HepG2 (cell line): ENCODE measurements around the gene NUDCD3. TPM values are rescaled to one million over a fixed set of nuclear protein-coding genes. Genes with fewer than 3 reads are reported as not detected.

ENCODE experiments used
- ATAC-seq: fragments of 200-7000 bp; cut with Tn5 transposase; 3 replicates; pipeline ENCODE4 v1.9.1; 2020; ENCODE audit warnings: mild to moderate bottlenecking, moderate library complexity
- BruUV-seq: library from RNA; stranded (reverse); fragments of 400-500 nt; replicated peaks from 2 replicates; lab custom pipeline; 2021; lab: Mats Ljungman, UMichigan
- CTCF ChIA-PET: fragments of 300-600 bp; formaldehyde crosslinking; extraction: SDS; loops from one replicate; lab custom pipeline; 2021; ENCODE audit warnings: low total read pairs, inconsistent platforms, low intra/inter-chr PET ratio; lab: Yijun Ruan, JAX
- POLR2A ChIA-PET: fragments of 350-600 bp; sonication (Branson Sonifier 250); formaldehyde crosslinking; loops from one replicate; lab custom pipeline; 2020; ENCODE audit warnings: antibody characterized with exemption, inconsistent platforms; lab: Yijun Ruan, JAX
- DNase-seq: peaks from one replicate; pipeline ENCODE4 v3.0.0-alpha.2; 2015; ENCODE audit warnings: low spot score
- FAIRE-seq: peaks from 3 replicates; lab custom pipeline; 2011; peaks lifted over from hg19 to GRCh38; lab: Jason Lieb, UNC
- H2AFZ ChIP-seq: one replicate; pipeline ENCODE4 v1.6.1; 2011; ENCODE audit warnings: low read length, inconsistent platforms
- H3K27ac ChIP-seq: fragments of 300-600 bp; 3 replicates; pipeline ENCODE4 v1.8.0; 2011; ENCODE audit warnings: mixed run types, mild to moderate bottlenecking, mixed read lengths, low read length, inconsistent platforms; ENCODE audit not compliant: insufficient read depth; ENCODE audit errors: extremely low read length
- H3K27me3 ChIP-seq, 2 experiments: fragments of 200-600 bp in 1 of 2; 2 replicates in 1 of 2; 3 replicates in 1 of 2; pipeline versions ENCODE4 v1.6.0 to v1.8.0; 2011; ENCODE audit warnings: low read length in 2 of 2, mild to moderate bottlenecking in 2 of 2, moderate library complexity in 2 of 2, inconsistent platforms in 1 of 2; ENCODE audit not compliant: insufficient read depth in 2 of 2, control insufficient read depth in 1 of 2
- H3K36me3 ChIP-seq, 2 experiments: fragments of 200-600 bp in 1 of 2; replicated peaks in 1 of 2; 2 replicates in 1 of 2; 3 replicates in 1 of 2; pipeline versions ENCODE4 v1.5.1 to v1.8.0; 2011; ENCODE audit warnings: low read length in 2 of 2, inconsistent platforms in 1 of 2; ENCODE audit not compliant: insufficient read depth in 2 of 2, control insufficient read depth in 1 of 2
- H3K4me1 ChIP-seq: 2 replicates; pipeline ENCODE4 v1.5.1; 2012; ENCODE audit warnings: low read length, inconsistent platforms; ENCODE audit not compliant: insufficient read depth
- H3K4me2 ChIP-seq: 2 replicates; pipeline ENCODE4 v1.6.0; 2011; ENCODE audit warnings: low read depth, low read length, inconsistent platforms
- H3K4me3 ChIP-seq, 3 experiments: fragments of 200-600 bp in 1 of 3; sonication (generic), shearing (Covaris generic) in 1 of 3; replicated peaks in 1 of 3; 2 replicates each; pipeline ENCODE4 v1.5.1; 2011 to 2016; ENCODE audit warnings: low read length in 3 of 3, inconsistent platforms in 2 of 3, low read depth in 2 of 3, mild to moderate bottlenecking in 2 of 3, control low read depth in 1 of 3, mixed read lengths in 1 of 3; ENCODE audit not compliant: insufficient read depth in 1 of 3
- H3K79me2 ChIP-seq: one replicate; pipeline ENCODE4 v1.6.1; 2011; ENCODE audit warnings: low read length, inconsistent platforms; ENCODE audit not compliant: insufficient read depth
- H3K9ac ChIP-seq: 2 replicates; pipeline ENCODE4 v1.6.0; 2011; ENCODE audit warnings: mild to moderate bottlenecking, low read depth, low read length, inconsistent platforms; ENCODE audit not compliant: insufficient read depth
- H3K9me3 ChIP-seq: 2 replicates; pipeline ENCODE4 v1.5.1; 2012; ENCODE audit warnings: mild to moderate bottlenecking, low read length
- H4K20me1 ChIP-seq: 2 replicates; pipeline ENCODE4 v1.6.0; 2011; ENCODE audit warnings: inconsistent platforms, mild to moderate bottlenecking, low read length, moderate library complexity; ENCODE audit not compliant: insufficient read depth
- ATM ChIP-seq: fragments of 450-650 bp; IDR thresholded peaks from 2 replicates; pipeline ENCODE4 v1.7.1; 2017; ENCODE audit warnings: mild to moderate bottlenecking, borderline replicate concordance
- FOXO1 ChIP-seq: sonication (generic); formaldehyde crosslinking; IDR thresholded peaks from 2 replicates; pipeline ENCODE4 v1.4.0; 2020; ENCODE audit warnings: missing genetic modification reagents
- NR2F1 ChIP-seq, 2 experiments: fragments of 450-650 bp in 1 of 2; formaldehyde crosslinking in 1 of 2; IDR thresholded peaks; 2 replicates each; pipeline versions ENCODE4 v1.5.0 to v1.6.1; 2016 to 2020; ENCODE audit warnings: mild to moderate bottlenecking in 1 of 2, missing compliant biosample characterization in 1 of 2, missing genetic modification reagents in 1 of 2, moderate library complexity in 1 of 2
- NR2F6 ChIP-seq, 2 experiments: IDR thresholded peaks; 2 replicates each; pipeline ENCODE4 v1.6.1; 2016; ENCODE audit warnings: antibody characterized with exemption in 1 of 2, mild to moderate bottlenecking in 1 of 2
- TOE1 ChIP-seq: sonication (generic); formaldehyde crosslinking; IDR thresholded peaks from 2 replicates; pipeline ENCODE4 v1.4.0; 2020; ENCODE audit warnings: mild to moderate bottlenecking, missing genetic modification reagents
- ZNF468 ChIP-seq: sonication (generic); formaldehyde crosslinking; IDR thresholded peaks from 2 replicates; pipeline ENCODE4 v1.8.0; 2022; ENCODE audit warnings: mild to moderate bottlenecking, moderate library complexity, missing genetic modification reagents
- ZNF607 ChIP-seq: sonication (generic); formaldehyde crosslinking; IDR thresholded peaks from 2 replicates; pipeline ENCODE4 v1.5.1; 2020; ENCODE audit warnings: missing genetic modification reagents, mild to moderate bottlenecking, borderline replicate concordance
- WGBS: methylation state at CpG from one replicate; pipeline ENCODE4 v1.1.6; 2017; ENCODE audit warnings: low lambda C conversion rate; 5-methylcytosine and 5-hydroxymethylcytosine counted together
- in situ Hi-C: cut with HindIII; loops from 2 replicates; pipeline ENCODE4 v1.10.0; 2017; ENCODE audit warnings: low pct_unique_long_range_greater_than_20kb; ENCODE audit not compliant: extremely low pct_ligation_motif_present
- intact Hi-C: fragments of 100-400 bp; cut with micrococcal nuclease; formaldehyde crosslinking; loops from one replicate; pipeline ENCODE4 v1.10.0; 2022; ENCODE audit not compliant: unreplicated experiment
- polyA plus RNA-seq, 8 experiments: library from polyadenylated mRNA; depleted of rRNA in 3 of 8; stranded (reverse) in 7 of 8; unstranded in 1 of 8; fragments of >200 nt; fragmentation: Illumina TruSeq in 4 of 8; extraction: Trizol in 4 of 8; gene quantifications; 2 replicates each; pipeline versions ENCODE4 v1.2.1 to v1.2.3, GENCODE V29; 2011 to 2016; ENCODE audit warnings: low read depth in 4 of 8, missing spikeins in 1 of 8, mixed read lengths in 1 of 8; ENCODE audit not compliant: insufficient read depth in 1 of 8
- total RNA-seq, 5 experiments: library from RNA; depleted of rRNA; stranded (reverse); fragments of >200 nt; fragmentation: Illumina TruSeq; extraction: Trizol; gene quantifications; 2 replicates each; pipeline ENCODE4 v1.2.3, GENCODE V29; 2016; ENCODE audit warnings: low read depth in 1 of 5
- TF ChIP-seq, protein P1 (sequence below): sonication (generic); formaldehyde crosslinking; IDR thresholded peaks from 2 replicates; pipeline ENCODE4 v1.4.0; 2020; ENCODE audit warnings: missing genetic modification reagents
- TF ChIP-seq, protein P2 (sequence below), 2 experiments: sonication (generic) in 1 of 2; formaldehyde crosslinking in 1 of 2; IDR thresholded peaks; 2 replicates each; pipeline versions ENCODE4 v1.5.1 to v1.6.1; 2011 to 2020; ENCODE audit warnings: borderline replicate concordance in 1 of 2, low read depth in 1 of 2, low read length in 1 of 2, mild to moderate bottlenecking in 1 of 2, missing genetic modification reagents in 1 of 2, moderate library complexity in 1 of 2

Gene NUDCD3
- total and polyA plus RNA-seq, 2 of the 13 experiments (the other 11 are each of a cell fraction or from before 2014, with no cell fraction given): 20.8 to 49.9 TPM

DNA sequence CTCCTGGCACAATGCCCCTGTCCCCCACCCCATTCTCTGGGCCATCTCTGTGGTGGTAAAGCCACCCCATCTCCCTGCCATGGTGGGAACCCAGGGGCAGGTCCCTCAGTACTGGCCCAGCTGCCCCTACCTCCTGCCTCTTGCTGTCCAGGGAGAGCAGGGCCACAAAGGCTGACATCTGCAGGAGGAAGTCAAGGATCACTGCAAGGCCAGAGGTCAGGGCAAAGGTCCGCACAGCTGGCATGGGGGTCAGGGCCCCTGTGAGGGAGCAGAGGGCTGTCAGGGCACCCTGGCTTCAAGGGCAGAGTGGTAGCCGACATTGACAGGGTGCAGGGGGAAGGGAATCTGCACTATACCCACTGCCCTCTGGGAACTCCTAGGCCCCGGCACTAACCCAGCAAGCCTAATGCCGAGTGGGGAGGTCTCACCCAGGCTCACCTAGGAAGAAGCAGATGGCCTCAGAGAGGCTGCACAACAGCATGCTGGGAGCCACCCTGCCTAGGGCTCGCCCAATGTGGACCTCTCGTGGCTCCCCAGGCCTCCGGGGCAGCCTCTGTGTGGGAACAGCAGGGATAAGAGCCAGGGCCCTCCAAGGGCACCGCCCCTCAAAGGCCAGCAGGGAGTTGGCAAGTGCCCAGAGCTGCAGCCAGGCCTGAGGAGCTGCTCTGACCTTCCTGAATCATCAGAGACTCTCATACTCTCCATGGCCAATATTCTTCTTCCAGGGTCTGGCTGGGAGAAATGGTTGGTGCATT is 43.0 kb upstream of the NUDCD3 start:
- Histone ChIP-seq H3K4me3 (no peak overlapping the region), H3K4me2 (no peak overlapping the region), H3K4me1 (peaks cover 52% of the 10 kb centered on the region), H3K27me3 (no peaks in the 10 kb centered on the region), H3K79me2 (peaks cover 36% of the 10 kb centered on the region), H2AFZ (no peak overlapping the region)
- FAIRE-seq: no peak
- DNase-seq: no peak
- no peak for TF ChIP-seq ZNF607 (CRISPR knock-in tag)
- peak; percentile 23; the same call in 1 of the 2 replicates for TF ChIP-seq NR2F6 (IDR thresholded peaks at IDR 0.05)
- no peak for TF ChIP-seq NR2F6 (CRISPR knock-in tag; IDR thresholded peaks at IDR 0.05)
- TF ChIP-seq, all 625 proteins: peak for 1
- Histone ChIP-seq H3K27ac (no peak overlapping the region), H3K36me3 (peaks cover 8 to 34% of the 10 kb centered on the region in 2 experiments), H3K9me3 (no peaks in the 10 kb centered on the region), H4K20me1 (peaks cover 19% of the 10 kb centered on the region), H3K9ac (no peak overlapping the region)
- ChIA-PET CTCF (interaction anchor here (2.5 kb wide), 1 partner anchor 32 kb away, joined by 14 read pairs; no protein-coding TSS in a partner anchor), POLR2A (interaction anchor here (1.4 to 1.8 kb wide), 2 partner anchors 31 to 49 kb away, joined by 3 to 6 read pairs; partner anchors contain the start of gene TMED4)
- BruUV-seq: no TSS peak
- ATAC-seq: no peak
- in situ Hi-C loops: no loop called here
- intact Hi-C loops: no loop called here
- WGBS: 100% methylated on average over 1 of the region's 8 CpGs

DNA sequence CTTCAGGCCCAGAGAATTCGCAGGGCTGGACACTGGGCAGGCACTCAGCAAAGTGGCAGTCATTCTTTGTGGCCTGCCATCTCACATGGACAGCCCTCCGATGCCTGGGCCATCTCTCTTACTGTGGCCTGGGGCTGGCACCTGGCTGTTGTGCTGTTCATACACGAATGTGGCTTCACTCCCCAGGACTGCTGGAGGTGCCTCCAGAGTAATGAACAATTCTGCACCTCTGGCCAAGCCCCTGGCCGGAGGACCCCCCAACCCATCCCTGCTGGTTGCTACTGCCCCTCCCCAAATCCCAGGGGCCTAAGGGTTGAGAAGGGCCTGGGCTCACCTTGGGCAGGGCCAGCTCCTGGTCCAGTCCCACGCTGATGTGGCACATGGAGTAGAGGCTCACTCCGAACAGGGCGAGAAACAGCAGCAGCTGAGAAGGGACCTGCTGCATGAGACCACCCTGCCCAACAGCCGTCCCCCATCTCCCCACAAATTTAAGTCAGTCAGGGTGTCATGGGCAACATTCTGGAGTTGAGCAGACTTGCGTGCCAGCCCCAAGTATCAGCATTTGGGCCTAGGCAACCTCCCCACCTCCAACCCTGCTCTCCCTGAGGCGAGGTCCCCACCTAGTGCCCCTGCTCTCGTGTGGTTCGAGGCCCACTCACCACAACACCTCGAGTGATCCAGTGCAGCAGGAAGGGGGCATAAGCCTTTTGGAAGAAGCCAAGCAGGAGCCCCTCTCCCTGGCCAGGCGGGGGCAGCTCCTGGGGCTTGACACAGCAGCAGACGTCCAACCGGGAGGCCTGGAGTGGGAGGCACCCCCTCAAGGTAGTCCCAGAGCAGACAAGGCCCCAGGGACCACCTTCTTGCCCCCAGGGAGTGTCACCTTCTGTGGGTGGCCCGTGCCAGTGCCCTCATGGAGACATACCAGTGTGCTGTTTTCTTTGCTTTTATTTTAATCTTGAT is 41.2 kb upstream of the NUDCD3 start:
- Histone ChIP-seq H4K20me1 (peaks cover 11% of the 10 kb centered on the region), H3K9me3 (no peaks in the 10 kb centered on the region), H3K4me1 (peaks cover 34% of the 10 kb centered on the region), H2AFZ (no peak overlapping the region), H3K27me3 (no peaks in the 10 kb centered on the region), H3K27ac (no peak overlapping the region), H3K9ac (no peak overlapping the region), H3K4me3 (no peak overlapping the region), H3K36me3 (peaks cover 10 to 38% of the 10 kb centered on the region in 2 experiments), H3K4me2 (no peak overlapping the region), H3K79me2 (peaks cover 18% of the 10 kb centered on the region)
- FAIRE-seq (no peak), DNase-seq (no peak), ATAC-seq (no peak)
- ChIA-PET CTCF (no interaction called here), POLR2A (no interaction called here)
- in situ Hi-C loops (no loop called here), intact Hi-C loops (no loop called here)
- no TSS peak for BruUV-seq
- 93% methylated on average over 9 of the region's 17 CpGs for WGBS
- TF ChIP-seq, protein P1, sequence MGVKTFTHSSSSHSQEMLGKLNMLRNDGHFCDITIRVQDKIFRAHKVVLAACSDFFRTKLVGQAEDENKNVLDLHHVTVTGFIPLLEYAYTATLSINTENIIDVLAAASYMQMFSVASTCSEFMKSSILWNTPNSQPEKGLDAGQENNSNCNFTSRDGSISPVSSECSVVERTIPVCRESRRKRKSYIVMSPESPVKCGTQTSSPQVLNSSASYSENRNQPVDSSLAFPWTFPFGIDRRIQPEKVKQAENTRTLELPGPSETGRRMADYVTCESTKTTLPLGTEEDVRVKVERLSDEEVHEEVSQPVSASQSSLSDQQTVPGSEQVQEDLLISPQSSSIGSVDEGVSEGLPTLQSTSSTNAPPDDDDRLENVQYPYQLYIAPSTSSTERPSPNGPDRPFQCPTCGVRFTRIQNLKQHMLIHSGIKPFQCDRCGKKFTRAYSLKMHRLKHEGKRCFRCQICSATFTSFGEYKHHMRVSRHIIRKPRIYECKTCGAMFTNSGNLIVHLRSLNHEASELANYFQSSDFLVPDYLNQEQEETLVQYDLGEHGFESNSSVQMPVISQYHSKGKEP (CRISPR knock-in tag): no peak
- no peak for TF ChIP-seq FOXO1 (CRISPR knock-in tag)
- no peak for TF ChIP-seq ATM
- no peak for TF ChIP-seq ZNF468 (CRISPR knock-in tag)
- no peak for TF ChIP-seq TOE1 (CRISPR knock-in tag)
- TF ChIP-seq, protein P2, sequence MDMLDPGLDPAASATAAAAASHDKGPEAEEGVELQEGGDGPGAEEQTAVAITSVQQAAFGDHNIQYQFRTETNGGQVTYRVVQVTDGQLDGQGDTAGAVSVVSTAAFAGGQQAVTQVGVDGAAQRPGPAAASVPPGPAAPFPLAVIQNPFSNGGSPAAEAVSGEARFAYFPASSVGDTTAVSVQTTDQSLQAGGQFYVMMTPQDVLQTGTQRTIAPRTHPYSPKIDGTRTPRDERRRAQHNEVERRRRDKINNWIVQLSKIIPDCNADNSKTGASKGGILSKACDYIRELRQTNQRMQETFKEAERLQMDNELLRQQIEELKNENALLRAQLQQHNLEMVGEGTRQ (IDR thresholded peaks at IDR 0.05; ENCODE audit: low read depth, low read length): no peak
- TF ChIP-seq, protein P2 (CRISPR knock-in tag; IDR thresholded peaks at IDR 0.05; ENCODE audit: borderline replicate concordance): no peak
- TF ChIP-seq NR2F1 (CRISPR knock-in tag; IDR thresholded peaks at IDR 0.05): no peak
